ENCODE measurements around the gene PIGS.
"Not testable (repeated sequence)": the region's sequence is repeated elsewhere in the genome, so short reads cannot be mapped to it uniquely, and the experiment has no call there.

The PIGS gene

DNA sequence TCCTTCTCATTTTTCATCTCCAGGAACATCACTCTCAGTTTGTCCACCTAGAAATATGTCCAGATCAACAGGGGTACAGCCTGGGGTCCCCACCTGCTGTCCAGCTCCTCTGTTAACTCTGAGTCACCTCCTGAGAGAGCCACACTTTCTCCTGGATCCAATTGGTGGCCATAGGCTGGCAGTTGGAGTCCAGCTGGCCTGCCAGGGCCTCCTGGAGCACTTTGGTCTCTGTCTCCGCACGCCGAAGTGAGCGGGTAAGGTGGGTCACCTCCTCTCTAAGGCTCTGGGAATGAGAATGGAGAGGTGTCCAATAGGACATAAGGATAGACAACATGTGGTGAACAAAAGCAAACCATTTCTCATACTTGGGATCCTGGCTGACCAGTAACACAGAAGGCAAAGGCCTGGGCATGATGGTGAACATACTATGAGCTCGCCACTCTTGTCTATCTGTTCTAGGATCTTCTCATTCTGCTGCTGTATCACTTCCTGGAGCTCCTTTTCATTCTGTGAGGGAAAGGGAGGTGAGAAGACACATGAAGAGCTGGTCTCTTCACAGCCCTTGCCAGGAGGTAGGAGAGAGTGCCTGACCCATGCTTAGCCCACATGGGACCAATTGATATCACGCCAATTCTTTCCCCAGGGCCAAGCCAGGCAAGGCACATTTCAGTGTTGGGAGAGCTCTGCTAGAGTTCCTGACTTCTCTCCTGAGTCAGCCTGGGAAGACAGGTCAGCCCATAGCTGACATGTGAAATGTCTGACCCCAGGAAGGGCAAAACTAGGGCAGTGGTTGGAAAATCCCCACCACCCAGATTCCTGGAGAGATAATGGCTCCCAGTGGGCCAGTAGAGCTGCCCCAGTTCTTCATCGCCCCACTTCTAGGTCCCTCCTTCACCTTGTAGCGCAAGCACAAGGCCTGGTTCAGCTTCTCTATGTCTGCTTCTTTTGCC lies 7.2 kb upstream of the PIGS start:
- DNase-seq = no peak

DNA sequence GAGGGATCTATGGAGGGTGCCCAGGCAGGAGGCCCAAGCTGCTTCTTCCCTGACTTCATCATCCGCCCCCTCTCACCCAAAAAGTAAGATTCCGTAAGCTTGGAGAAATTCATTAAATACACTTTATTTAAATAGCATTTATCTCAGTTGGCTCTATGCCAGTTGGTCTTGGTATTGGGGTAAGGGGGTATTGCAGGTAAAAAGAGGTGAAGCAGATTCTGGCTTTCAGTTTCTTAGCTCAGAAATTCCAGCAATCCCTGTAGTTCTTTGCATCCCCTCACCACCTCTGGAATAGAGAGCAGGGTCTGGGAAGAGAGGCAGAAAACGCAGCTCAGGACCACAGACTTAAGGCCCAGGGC lies 6.1 kb upstream of the PIGS start:
- peak; percentile 38 for DNase-seq

DNA sequence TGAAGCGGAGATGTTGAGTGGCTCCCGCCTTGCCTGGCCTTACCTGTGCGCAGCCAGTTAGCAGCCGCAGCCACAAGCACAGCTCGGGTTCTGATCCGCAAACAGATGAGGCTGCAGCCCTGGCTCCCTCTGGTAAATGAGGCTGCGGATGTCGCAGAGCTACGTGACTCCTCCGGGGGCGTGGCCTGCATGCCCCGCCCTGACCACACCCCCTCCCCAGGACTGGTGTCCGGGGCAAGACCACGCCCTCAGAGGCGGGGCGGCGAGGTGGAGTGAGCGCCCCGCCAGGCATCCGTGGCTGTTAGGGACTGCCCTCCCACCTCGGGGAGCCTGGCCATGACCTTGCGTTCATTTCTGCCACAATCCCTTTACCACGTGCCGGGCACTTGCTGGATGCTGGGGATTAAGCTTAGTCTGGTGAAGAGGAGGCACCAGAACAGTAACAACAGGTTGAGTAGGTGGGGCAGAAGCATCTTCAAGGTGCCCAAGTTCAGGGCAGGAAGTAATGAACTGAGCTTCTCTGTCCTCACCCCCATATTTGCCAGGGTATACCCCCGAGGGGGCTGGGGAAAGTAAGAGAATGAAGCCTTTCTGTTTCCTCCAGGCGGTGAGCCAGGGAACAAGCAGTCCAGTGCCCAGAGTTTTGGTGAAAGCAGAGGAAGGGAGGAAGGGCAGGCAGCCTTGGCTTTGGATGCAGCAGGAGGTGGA lies 5.6 kb upstream of the PIGS start, which contains the start of gene ALDOC:
ALDOC (minus strand) TSS at position 138 of the 708 bp plus-strand sequence. CDS start 1,363 bp downstream, outside the sequence.
- DNase-seq = peak; percentile 99

DNA sequence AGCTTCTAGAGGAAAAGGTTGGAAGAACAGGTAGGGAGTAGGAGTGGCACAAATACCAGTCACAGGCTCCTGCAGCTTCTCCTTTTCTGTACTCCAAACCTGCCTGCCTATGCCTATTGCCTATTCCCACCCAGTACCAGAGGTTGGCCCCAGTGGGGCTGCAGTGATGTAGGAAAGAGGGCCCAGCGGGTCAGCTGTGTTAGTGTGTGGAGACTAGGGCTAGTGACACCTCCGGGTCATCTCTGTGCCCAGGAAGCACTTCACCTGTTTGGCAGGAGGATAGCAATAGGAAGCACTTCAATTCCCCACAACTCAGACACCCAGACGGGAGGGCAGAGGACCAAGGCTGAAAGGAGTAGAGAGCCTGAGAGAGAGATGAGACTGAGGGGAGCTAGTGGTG lies 4.7 kb upstream of the PIGS start:
- not testable (repeated sequence) for DNase-seq

DNA sequence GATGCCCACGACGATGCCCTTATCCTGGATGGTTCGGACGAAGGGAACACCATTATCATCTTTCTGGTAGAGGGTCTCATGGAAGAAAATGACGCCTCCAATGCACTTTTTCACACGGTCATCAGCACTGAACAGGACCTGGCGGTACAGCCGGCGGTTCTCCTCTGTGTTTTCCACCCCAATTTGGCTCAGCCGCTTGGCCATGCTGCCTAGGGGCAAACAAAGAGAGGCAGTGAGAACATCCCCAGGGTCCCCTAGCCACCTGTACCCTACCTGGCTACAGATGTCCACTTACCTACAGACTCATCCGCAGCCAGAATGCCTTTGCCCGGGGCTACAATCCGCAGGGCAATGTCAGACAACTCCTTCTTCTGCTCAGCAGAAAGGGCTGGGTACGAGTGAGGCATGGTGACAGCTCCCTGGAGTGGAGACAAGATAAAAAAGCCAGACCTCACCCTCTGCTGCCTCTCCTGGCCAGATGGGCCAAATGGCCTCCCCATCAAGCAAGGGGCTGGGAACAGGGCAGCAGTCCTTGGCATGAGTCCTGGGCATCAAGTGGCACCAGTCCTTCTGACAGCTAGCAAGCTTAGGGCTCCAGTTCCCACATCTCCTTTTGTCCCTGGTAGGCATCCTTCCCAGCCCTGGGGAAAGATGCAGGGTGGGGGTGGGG lies 3.9 kb upstream of the PIGS start:
- DNase-seq = peak; percentile 28

DNA sequence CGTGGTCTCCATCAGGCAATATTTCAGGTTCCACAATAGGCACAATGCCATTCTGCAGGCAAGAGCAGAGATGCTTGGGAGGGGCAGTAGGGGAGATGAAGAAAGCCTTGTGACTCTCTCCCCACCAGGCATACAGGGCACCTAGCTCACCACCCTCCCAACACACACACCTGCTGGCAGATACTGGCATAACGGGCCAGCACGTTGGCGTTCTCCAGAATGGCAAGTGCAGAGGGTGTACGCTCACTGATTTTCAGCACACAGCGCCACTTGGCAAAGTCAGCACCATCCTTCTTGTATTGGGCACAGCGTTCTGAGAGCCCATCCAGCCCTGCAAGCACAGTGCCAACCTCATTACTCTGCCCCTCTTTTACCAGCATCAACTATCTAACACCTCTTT lies 3.2 kb upstream of the PIGS start:
- no peak for DNase-seq

DNA sequence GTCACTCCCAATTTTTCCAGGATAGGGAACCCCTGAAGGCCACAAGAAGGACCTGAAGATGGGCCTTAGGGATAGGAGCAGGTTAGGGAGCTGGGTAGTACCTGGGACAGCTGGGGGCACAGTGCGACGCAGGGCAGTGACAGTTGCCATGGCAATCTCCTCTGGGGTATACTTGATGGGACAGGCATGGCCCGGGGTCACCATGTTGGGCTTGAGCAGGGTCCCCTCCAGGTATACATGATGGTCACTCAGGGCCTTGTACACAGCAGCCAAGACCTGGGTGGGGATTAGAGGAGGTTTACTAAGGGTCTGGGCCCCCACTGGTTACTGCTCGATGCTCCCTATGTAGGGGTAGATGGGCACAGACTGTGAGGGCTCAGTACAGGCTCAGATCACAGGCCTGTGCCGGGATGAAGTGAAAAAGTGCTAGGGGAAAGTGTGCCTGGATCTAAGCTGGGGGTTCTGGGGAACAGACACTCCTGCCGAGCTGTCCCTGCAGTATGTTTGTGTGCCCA lies 2.7 kb upstream of the PIGS start:
- no peak for DNase-seq

DNA sequence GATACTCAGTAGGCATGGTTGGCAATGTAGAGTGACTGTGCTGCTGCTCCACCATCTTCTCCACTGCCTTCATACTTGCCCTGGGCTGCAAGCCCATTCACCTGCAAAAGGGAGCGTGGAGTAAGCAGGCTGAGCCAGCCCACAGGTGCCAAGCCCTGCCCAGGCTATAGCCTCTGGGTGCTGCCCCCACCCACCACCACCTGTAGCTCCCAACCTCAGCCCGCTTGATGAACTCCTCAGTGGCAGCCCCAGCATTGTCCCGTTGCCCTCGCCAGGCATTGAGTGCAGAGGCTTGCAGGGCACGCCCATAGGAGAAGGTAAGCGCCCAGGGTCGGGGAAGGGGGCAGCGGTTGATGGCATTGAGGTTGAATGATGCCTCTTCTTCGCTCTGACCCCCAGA lies 2.2 kb upstream of the PIGS start:
- no peak for DNase-seq

DNA sequence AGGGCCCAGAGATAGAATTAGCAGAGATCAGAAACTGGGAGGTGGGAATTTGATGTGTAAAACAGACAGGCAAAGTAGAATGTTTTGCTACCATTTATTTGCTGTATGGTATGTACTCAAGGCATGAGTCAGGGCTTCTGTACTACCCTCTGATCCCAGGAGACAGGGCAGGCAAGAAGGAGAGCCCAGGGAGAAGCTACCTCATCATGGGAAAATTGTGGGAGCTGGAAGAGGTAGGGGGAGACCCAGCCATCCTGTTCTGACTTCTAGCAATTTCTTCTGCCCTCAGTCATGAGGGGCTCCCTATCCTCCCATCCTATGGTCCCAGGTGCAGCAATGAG lies 1.7 kb upstream of the PIGS start:
- DNase-seq = no peak

DNA sequence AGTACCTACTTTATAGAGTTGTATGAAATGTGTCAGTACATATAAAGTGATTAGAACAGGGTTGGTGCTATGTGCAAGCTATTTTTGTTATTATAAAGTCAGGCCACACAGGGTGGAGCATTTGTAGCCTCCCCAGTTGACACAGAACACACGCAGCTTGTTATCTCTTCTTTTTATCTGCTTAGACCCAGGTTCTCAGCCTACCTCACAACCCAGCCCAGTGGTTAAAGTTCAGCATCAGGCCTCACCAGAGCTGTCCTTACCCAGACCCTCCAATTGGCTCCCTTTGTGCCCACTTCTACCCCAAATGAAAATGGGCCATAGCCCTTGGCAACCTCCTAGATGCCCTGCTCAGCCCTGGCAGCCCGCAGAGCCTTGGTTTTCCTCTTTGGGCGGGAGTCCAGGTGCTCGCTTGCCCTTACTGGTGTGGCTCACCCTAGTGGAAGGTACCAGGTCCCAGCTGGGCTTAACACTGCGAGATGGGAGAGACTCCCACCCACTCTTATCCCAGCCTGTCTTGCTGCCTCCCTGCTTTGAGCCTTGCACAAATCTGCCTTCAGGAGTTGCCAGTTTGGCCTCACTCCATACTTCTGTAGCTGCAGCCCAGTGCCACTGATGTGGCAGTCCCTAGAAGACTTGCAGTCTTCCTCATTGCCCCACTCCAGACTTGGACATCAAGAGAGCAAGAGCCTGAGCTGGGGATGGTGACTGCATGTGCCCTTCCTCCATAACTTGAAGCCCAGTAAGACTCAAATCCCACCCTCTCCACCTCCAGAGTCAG lies 1.1 kb upstream of the PIGS start:
- no peak for DNase-seq

DNA sequence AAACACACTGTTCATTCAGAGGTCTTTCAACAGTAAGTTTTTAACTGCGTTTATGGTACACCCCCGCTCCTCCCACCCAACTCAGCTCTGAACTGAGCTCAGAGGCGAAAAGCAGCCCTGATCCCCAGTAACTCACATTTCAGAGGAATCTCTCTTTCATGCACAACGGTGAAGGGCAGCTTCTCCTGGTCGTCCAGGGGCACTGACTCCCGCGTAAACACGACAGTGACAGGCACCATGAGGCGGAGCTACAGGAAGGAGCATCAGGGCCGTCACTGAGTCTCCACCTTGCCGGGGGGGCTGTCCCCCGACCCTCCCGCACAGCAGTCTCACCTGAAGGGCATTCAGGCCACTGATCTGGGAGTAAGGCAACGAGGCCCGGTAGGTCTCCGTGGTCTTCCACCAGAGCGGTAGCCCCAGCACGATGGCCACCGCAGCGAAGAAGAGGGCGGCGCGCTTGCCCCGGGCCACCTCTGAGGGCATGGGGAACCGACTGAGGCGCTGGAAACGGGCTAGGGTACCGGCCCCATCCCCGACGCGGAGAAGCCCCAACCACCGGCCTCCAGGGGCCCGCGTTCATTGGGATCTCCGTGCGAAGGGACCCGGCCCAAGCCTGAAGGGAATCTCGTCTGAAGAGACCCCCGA lies 486 bp downstream of the PIGS start:
- DNase-seq = peak; percentile 80

DNA sequence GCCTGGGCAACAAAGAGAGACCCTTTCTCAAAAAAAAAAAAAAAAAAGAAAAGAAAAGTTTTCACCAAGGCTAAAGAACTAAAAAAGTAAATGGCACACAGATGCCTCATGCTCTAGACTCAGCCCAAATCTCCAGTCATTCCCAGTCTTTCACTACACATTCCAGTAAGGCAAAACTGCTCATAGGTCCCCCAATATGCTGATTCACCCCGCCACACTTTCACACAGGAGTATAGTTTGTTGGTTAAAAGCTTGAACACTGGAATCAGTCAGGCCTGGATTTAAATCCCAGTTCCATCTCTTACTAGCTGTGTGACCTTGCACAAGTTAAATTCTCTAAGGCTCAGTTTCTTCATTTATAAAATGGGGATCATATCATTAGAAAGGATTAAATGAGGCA lies 1.9 kb downstream of the PIGS start:
- no peak for DNase-seq

DNA sequence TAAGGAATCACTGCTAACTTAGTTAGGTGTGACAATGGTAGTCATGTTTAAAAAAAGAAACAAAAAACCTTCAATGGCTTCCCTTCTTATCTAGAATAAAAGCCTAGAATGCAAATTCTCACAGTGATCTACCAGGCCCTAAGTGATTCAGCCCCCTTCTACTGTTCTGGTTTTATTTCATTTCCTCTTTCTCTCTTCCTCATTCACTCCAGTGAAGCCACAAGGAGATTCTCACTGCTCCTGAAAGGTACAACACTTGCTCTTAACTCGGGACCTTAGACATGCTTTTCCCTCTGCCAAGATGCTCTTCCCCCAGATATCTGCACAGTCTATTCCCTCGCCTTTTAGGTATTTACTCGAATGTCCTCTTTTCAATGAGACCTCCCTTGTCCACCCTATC lies 3.7 kb downstream of the PIGS start:
- DNase-seq = no peak

DNA sequence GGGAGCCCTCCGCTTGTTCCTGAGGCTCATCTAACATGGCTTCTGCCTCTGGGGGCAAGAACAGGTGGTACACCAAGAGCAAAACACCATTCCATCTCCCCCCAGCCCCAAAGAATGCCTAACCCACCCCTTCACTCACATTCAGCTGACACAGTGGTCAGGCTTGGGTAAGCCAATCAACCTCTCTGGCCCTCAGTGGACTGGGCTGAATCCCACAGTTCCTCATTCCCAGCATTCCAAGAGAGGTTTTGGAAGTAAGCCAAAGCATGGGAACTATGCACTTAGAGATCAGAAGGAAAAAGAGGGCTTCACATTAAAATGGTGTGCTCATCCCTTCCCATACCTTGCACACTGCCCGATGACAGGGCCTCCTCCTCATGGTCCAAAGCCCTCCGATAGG lies 7.8 kb downstream of the PIGS start:
- DNase-seq = no peak

DNA sequence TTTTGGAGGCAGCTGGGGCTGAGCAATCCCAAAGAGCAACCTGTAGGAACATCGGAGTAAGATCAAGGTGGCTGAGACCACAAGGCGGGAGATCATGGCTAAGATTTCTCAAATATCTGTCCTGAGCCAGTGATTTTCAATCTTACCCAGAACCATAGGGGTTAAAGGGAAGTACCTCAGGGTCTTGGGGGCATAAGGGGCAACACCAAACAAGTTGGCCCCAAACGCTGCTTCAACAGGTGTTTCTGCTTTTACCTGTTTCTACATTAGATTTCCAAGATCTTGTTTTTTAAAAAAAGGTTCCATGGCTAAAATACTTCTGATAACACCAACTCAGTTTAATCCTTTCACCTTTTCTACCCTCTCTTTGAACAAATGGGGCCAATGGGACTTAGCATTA lies 16.3 kb downstream of the PIGS start:
- no peak for DNase-seq

DNA sequence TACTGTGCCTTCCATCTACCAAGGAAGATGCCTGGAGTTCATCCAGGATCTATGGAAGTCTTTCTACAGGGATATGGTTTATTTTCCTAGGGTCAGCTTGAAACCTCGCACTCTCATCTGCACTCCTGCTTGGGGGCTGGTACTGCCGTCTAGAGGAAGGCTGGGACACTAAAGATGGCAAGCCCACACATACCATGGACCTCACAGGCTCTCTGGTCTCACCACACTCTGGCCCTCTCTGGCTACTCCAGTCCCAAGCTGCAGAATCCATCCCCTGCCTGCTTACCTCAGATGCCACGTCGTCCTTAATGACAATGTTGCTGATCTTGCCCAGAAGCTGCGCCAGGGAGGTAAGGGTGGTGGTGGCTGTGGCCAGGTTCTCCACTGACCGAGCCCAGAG lies 16.8 kb downstream of the PIGS start:
- DNase-seq = no peak

DNA sequence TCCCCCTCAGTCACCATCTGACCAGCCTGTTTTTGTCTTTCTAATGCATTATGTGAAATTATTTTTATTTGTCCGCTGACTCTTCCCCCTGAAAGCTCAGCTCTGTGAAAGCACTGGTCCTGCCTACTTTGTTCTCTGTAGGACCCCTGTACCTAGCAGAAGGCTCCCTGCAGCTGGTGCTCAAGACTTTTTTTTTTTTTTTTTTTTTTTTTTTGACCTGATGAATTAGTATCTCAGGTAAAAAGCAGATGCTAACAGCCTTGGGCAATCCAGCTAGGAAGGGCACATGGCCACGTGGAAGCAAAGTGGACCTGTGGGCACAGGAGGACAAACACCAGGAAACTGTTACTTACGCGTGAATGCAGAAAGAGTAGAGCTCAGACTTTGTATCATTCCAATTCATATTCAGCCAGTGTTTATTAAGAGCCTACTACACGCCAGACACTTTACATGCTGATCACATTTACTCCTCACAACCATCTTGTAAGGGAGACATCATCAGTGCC lies 18.3 kb downstream of the PIGS start:
- no peak for DNase-seq

DNA sequence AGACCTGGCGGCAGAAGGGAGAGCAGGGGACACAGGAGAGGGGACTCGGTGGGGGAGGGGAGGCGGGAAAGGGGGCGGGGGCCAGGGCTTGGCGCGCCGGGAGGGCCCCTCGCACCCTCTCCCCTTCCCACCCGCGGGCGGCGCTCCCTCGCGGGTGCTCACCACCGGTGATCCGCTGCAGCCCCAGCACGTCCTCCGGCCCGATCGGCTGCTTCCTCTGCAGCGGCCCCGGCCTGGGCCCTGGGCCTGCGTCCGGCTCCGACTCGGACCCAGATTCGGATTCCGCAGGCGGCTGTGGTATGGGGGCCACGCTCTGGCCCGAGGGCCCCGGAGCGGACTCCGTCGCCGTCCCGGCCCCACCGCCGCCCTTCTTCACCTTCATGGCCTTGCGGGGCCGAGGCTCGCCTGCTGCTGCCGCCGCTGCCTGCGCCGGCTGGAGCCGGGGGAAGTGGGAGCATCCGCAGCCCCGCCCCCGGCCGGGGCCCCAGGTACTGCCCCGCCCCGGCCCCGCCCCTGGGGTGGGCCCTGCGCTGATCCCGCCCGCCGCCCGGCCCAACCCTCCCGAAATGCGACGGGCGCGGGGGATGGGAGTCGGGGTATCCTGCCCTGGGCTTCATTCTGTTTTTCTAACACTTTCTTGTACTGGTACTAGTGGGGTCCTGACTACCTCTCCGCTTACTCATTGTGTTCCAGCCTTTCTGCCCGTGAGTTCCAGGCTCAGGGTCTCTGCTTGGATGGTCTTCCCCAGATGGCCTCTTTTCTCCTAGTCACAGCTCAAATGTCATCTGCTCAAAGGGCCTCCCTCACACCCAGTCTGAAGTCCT lies 18.9 kb downstream of the PIGS start, which contains the start of gene UNC119:
UNC119 (minus strand) TSS at position 449 of the 824 bp plus-strand sequence; CDS start at position 382, 67 bp downstream.
- peak; percentile 92 for DNase-seq

DNA sequence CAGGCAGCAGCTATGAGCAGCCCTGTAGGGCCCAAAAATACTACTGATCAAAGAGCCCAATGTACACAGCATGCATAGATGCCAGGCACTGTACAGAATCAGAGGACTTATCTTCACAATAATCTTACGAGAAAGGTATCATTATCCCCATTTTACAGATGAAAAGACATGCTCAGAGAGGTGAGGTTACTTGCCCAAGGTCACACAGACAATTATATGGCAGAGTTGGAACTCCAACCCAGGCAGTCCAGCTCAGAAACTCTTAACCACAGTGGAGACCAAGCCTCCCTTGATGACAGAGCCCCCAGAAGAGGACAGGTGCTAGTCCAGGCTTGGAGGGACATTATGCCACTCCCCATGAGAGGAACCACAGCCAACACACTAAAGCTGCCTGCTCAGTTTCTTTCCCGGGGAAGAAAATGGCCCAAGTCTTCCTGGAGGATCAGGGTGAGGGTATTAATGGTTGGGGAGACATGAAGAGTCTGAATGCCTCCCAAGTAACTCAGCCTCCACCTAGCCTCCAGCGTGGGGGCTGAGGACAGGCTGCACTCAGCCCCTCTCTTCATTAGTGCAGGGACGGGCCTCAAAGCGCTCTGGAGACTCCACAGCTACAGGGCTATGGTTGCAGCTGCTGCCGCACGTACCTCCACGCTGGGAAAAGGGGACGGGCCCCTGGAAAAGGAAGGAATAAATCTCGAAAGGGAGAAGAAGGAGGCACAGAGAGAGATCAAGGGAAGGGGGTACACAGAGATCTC lies 19.7 kb downstream of the PIGS start:
- DNase-seq = peak; percentile 69

DNA sequence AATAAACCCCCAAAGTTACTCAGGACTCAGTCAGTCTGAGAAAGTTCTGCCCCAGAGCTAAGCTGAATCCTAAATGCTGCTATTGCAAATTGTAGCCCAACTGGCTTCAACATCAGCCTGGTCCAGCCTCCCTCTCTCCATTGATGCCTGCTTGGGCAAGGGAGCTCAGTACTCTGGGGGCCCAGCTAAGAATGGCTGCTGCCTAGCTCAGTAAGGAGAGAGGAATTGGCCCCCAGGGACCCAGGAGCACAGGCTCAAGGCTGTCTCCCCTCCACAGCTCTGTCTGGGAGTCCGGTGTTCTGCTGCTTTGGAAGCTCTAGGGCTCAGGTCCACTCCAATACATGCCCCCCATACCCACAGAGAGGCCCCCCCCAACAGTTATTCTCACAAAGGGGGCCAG lies 20.5 kb downstream of the PIGS start:
- peak; percentile 55 for DNase-seq
